SK-N-MC (cell line): ENCODE results near the gene ATF3.

ENCODE experiments used
- EZH2 ChIP-seq: fragments of 200-600 bp; sonication (generic); IDR thresholded peaks from one replicate; pipeline ENCODE4 v1.6.1; 2017; ENCODE audit warnings: antibody characterized with exemption
- FOXP2 ChIP-seq: optimal IDR thresholded peaks from 2 replicates; pipeline ENCODE3; 2011; ENCODE audit warnings: mild to moderate bottlenecking, moderate library complexity; ENCODE audit not compliant: insufficient read depth; ENCODE audit errors: extremely low read length, control extremely low read depth
- POLR2AphosphoS5 ChIP-seq: IDR thresholded peaks from 2 replicates; pipeline ENCODE4 v1.6.1; 2012; ENCODE audit warnings: mild to moderate bottlenecking, low read depth, low read length, borderline replicate concordance

- no peak for TF ChIP-seq FOXP2
- TF ChIP-seq EZH2 = no peak
- TF ChIP-seq POLR2AphosphoS5 = no peak
Observed at GRCh38 chr1:212567638-212568037, 40.9 kb upstream of the ATF3 start.
